ENCODE data around the gene ZMIZ1.

ZMIZ1 gene

DNA sequence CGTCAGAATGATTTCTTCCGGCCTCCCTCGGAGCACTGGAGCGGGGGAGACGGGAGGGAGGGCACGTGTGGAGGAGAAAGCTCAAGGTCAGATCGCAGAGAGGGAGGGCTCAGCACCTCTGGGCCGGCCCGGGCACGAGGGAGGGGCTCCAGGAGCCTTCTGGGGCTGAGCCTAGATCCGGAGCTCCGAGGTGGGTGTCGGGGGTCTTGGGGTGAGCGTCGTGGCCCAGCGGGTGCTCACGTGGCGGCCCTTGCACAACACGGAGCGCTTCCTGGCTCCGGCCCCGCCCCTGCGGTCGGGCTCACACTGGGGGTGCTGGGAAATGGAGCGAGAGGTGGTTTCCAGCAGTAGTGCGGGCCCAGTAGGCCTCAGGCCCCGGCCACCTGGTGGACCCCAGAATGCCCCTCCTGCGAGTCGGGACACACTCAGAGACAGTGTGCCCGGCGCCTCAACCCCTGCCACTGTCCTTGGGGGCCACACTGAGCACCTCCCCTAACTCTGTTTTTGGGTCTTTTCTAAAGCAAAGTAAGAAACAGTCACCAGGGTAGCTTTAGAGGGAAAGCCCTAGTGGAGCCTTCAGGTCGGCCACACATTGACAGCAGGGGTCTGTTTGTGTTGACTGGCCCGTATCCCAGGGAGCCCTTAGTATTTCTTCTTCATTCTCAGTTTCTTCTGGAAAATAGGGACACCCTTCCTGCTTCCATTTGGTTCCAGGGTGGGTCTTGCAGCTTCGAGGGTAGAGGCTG lies 279.3 kb downstream of the ZMIZ1 start:
- Mint-ChIP-seq H3K4me1 (peaks cover 36% of the 10 kb centered on the region), H3K9me3 (no peaks in the 10 kb centered on the region), H3K4me3 (peak overlapping the region; percentile 80), H3K36me3 (ENCODE audit: insufficient read depth) (peaks cover 24% of the 10 kb centered on the region), H3K27me3 (no peaks in the 10 kb centered on the region), H3K27ac (ENCODE audit: low read depth) (peak overlapping the region; percentile 91)
- ATAC-seq (replicated peaks; ENCODE audit: extremely low read depth, poor library complexity, severe bottlenecking): peak; percentile 73
- DNase-seq (ENCODE audit: low spot score in 2 of 2): peak; percentile 52 to 63

DNA sequence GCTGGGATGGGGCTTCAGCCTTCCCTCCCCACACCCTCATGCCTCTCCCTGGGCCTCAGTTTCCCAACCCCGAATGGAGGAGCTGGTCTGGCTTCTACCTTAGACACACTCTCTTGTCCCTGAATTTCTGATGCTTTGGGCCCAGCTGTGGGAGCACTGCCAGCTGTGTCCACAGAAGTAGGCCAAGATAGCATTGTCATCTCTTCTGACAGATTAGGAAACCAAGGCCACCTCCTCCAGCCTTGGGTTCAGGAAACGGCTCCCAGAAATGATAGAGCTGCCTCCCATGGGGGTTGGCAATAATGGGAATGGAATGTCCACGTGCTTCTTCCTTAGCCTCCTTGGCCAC lies 279.8 kb downstream of the ZMIZ1 start:
- DNase-seq (ENCODE audit: low spot score in 2 of 2) (no peak), ATAC-seq (replicated peaks; ENCODE audit: extremely low read depth, poor library complexity, severe bottlenecking) (no peak)
- H3K4me1 Mint-ChIP-seq: peaks cover 35% of the 10 kb centered on the region
- H3K36me3 Mint-ChIP-seq (ENCODE audit: insufficient read depth): peaks cover 30% of the 10 kb centered on the region
- H3K4me3 Mint-ChIP-seq: peak overlapping the region; percentile 80
- H3K27me3 Mint-ChIP-seq: no peaks in the 10 kb centered on the region
- H3K9me3 Mint-ChIP-seq: no peaks in the 10 kb centered on the region
- peak overlapping the region; percentile 91 for H3K27ac Mint-ChIP-seq (ENCODE audit: low read depth)

DNA sequence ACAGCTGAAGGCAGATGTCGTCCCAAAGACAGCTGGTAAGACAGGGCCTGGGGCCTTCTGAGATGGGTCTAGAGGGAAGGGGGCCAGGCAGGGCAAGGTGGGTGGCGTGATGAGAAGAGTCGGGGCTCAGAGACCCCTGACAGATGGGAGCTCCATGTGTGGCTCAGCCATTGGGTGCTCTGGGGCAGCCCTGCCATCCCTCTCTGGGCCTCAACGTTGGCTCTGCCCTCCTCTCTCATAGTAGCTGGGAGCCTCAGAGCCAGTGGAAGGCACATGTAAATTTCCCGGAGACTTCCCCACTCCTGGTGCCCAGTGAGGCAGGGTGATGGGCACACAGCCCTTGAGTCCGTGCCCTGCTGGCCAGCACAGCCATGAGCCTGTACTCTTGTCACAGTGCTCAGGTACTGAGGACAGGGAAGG lies 280.3 kb downstream of the ZMIZ1 start:
- Mint-ChIP-seq H3K27ac (ENCODE audit: low read depth) (peak overlapping the region; percentile 91), H3K36me3 (ENCODE audit: insufficient read depth) (peaks cover 34% of the 10 kb centered on the region), H3K27me3 (no peaks in the 10 kb centered on the region), H3K4me3 (peak overlapping the region; percentile 80), H3K4me1 (peaks cover 35% of the 10 kb centered on the region), H3K9me3 (no peaks in the 10 kb centered on the region)
- DNase-seq (ENCODE audit: low spot score in 2 of 2): no peak
- ATAC-seq (replicated peaks; ENCODE audit: extremely low read depth, poor library complexity, severe bottlenecking): no peak

DNA sequence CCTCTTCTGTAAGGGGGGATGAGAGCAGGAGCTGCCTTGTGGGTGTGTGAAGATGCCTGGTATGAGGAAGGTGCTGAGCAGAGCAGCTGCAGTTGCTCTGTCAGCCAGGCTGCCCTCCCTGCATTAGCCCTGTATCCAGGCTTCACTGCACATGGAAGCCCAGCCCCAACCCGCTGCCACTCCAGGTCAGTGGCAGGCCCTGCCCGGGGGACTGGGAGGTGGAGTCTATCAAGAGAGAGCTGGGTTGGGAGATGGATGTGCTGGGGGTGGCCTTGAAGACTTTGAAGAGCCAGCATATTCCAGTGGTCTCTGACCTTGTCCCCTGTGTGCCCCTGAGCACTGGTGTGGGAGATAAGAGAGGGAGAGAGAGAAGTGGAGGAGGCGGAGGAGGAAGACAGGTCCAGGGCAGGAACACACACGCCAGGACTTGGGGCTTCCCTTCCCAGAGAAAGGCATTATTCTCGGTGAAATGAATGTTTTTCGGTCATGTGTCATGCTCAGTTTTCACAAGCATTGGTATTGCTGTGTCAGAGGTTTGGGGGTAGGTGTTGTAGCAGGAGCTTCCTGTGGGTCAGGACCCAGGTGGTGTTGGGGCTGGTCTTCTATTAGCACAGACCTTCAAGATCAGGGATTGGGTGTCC lies 281.1 kb downstream of the ZMIZ1 start:
- no peak for DNase-seq (ENCODE audit: low spot score in 2 of 2)
- no peak for ATAC-seq (replicated peaks; ENCODE audit: extremely low read depth, poor library complexity, severe bottlenecking)
- H3K4me3 Mint-ChIP-seq: peak overlapping the region; percentile 80
- H3K36me3 Mint-ChIP-seq (ENCODE audit: insufficient read depth): peaks cover 41% of the 10 kb centered on the region
- H3K27ac Mint-ChIP-seq (ENCODE audit: low read depth): peak overlapping the region; percentile 91
- no peaks in the 10 kb centered on the region for H3K9me3 Mint-ChIP-seq
- H3K4me1 Mint-ChIP-seq: peaks cover 35% of the 10 kb centered on the region
- no peaks in the 10 kb centered on the region for H3K27me3 Mint-ChIP-seq

DNA sequence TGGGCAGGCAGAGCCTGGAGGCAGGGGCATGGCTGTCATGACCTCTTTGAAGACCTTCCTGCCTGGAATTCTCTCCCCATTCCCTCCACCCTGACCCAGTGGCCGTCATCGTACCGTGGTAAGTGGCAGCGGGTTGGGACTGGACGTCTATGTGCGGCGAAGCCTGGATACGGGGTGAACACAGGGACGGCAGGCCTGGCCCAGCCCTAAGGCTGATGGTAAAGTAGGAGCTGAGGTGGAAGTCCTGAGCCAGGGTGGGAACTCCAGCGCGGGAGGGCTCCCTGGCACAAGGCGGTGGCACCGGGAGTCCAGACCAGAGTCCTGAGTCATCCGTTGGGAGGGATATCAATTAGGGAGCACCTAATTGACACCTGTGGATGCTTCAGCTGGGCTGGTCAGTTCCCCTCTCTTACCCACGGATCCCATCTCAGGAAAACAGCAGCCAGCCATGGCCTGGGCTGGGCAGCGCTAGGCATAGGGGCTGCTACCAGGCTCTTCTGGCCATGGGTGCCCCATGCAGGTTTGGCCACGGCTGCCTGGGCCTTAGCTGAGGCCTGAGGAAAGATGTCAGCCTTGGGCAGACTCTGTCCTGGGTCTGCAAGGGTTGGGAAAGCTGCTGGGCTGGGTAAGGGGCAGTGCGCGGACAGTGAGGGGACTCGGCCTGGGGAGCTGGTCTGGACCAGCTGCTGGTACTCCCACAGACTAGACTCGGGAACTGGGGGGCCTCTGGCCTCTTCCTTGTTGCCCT lies 281.8 kb downstream of the ZMIZ1 start:
- ATAC-seq (replicated peaks; ENCODE audit: extremely low read depth, poor library complexity, severe bottlenecking) (no peak), DNase-seq (ENCODE audit: low spot score in 2 of 2) (no peak)
- Mint-ChIP-seq H3K27ac (ENCODE audit: low read depth) (no peak overlapping the region), H3K9me3 (no peaks in the 10 kb centered on the region), H3K27me3 (no peaks in the 10 kb centered on the region), H3K4me1 (peaks cover 41% of the 10 kb centered on the region), H3K36me3 (ENCODE audit: insufficient read depth) (peaks cover 43% of the 10 kb centered on the region), H3K4me3 (peak overlapping the region; percentile 80)

DNA sequence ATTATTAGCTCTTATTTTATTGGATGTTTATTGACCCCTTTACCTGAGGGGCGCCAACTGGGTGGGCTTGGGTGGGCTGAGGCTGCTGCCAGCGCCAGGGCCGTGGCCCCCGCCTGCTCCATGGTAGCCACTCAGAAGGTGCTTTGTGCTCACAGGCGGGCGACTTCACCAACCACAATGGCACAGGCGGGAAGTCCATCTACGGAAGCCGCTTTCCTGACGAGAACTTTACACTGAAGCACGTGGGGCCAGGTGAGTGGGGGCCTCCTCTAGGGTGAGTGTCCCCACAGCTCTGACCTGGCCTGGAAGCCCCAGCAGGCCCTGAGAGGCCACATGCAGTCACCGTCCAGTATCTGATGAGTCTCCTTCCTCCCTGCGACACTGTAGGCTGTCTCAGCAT lies 282.6 kb downstream of the ZMIZ1 start:
- Mint-ChIP-seq H3K4me1 (peaks cover 44% of the 10 kb centered on the region), H3K9me3 (no peaks in the 10 kb centered on the region), H3K36me3 (ENCODE audit: insufficient read depth) (peaks cover 43% of the 10 kb centered on the region), H3K27me3 (no peaks in the 10 kb centered on the region), H3K27ac (ENCODE audit: low read depth) (no peak overlapping the region), H3K4me3 (no peak overlapping the region)
- ATAC-seq (replicated peaks; ENCODE audit: extremely low read depth, poor library complexity, severe bottlenecking) (no peak), DNase-seq (ENCODE audit: low spot score in 2 of 2) (no peak)

DNA sequence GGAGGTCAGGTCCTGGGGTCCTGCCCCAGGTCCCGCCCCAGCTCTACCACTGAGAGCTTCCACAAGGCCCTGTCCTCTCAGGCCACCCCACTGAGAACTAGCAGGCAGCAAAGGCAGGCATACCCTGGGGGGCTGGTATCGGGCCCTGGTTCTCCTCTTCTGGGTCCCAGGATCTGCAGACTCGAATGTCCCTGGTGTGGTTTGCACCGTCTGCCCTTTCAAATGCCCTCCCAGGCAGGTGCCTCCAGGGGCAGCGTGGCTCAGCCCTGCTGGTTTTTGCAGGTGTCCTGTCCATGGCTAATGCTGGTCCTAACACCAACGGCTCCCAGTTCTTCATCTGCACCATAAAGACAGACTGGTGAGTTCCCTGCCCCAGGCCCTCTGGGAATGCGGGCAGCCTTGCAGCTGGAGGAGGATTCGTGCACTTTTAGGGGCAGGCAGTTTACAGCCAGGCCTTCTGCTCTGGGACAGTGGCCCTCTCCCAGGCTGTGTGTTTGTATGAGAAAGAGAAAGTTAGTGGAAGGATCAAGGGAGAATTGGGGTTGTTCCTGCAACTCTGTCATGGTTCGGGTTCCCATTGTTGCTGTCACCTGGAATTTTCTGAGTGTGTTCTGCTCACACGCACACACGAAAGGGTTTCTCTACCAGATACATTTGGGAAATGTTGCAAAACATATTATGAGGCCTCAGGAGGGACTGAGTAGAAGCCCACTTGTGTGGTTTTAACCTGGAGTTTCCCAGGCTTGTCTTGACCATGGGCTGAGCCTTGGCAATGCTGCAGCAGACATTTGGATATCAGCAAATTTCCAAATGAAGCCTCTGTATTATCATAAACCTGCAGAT lies 283.5 kb downstream of the ZMIZ1 start:
- Mint-ChIP-seq H3K27ac (ENCODE audit: low read depth) (no peak overlapping the region), H3K4me1 (peaks cover 44% of the 10 kb centered on the region), H3K36me3 (ENCODE audit: insufficient read depth) (peaks cover 43% of the 10 kb centered on the region), H3K27me3 (no peaks in the 10 kb centered on the region), H3K4me3 (no peak overlapping the region), H3K9me3 (no peaks in the 10 kb centered on the region)
- ATAC-seq (replicated peaks; ENCODE audit: extremely low read depth, poor library complexity, severe bottlenecking): no peak
- DNase-seq (ENCODE audit: low spot score in 2 of 2): no peak

DNA sequence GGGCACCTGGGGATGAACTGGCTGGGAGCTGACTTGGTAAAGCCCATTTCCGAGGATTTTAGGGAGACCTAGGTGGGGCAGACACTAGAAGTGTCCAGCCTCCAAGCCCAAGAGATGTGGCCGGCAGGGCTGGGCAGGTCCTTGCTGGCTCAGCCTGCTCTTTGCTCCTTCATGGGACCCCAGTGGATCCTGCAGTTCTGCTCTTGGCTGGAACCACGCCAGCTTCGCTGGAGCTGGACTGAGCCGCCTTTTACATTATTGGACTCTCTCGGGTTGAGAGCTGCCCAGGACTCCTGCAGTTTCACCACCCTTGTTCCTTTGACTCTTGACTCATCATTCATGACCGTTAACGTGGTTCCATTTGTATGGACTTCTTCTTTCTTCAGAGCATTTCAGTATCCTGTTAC lies 284.2 kb downstream of the ZMIZ1 start:
- no peak for DNase-seq (ENCODE audit: low spot score in 2 of 2)
- H3K4me3 Mint-ChIP-seq: no peak overlapping the region
- H3K36me3 Mint-ChIP-seq (ENCODE audit: insufficient read depth): peaks cover 43% of the 10 kb centered on the region
- H3K9me3 Mint-ChIP-seq: no peaks in the 10 kb centered on the region
- no peak overlapping the region for H3K27ac Mint-ChIP-seq (ENCODE audit: low read depth)
- no peak for ATAC-seq (replicated peaks; ENCODE audit: extremely low read depth, poor library complexity, severe bottlenecking)
- H3K27me3 Mint-ChIP-seq: no peaks in the 10 kb centered on the region
- H3K4me1 Mint-ChIP-seq: peaks cover 41% of the 10 kb centered on the region

DNA sequence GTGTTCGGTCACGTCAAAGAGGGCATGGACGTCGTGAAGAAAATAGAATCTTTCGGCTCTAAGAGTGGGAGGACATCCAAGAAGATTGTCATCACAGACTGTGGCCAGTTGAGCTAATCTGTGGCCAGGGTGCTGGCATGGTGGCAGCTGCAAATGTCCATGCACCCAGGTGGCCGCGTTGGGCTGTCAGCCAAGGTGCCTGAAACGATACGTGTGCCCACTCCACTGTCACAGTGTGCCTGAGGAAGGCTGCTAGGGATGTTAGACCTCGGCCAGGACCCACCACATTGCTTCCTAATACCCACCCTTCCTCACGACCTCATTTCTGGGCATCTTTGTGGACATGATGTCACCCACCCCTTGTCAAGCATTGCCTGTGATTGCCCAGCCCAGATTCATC lies 285.0 kb downstream of the ZMIZ1 start:
- ATAC-seq (replicated peaks; ENCODE audit: extremely low read depth, poor library complexity, severe bottlenecking): no peak
- H3K27ac Mint-ChIP-seq (ENCODE audit: low read depth): no peak overlapping the region

DNA sequence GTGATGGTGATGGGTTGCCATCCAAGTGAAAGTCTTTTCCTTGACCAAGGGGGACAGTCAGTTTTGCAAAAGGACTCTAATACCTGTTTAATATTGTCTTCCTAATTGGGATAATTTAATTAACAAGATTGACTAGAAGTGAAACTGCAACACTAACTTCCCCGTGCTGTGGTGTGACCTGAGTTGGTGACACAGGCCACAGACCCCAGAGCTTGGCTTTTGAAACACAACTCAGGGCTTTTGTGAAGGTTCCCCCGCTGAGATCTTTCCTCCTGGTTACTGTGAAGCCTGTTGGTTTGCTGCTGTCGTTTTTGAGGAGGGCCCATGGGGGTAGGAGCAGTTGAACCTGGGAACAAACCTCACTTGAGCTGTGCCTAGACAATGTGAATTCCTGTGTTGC lies 285.4 kb downstream of the ZMIZ1 start:
- peaks cover 30% of the 10 kb centered on the region for H3K4me1 Mint-ChIP-seq
- DNase-seq (ENCODE audit: low spot score in 2 of 2) (no peak), ATAC-seq (replicated peaks; ENCODE audit: extremely low read depth, poor library complexity, severe bottlenecking) (no peak)
- H3K4me3 Mint-ChIP-seq: peak overlapping the region; percentile 5
- no peak overlapping the region for H3K27ac Mint-ChIP-seq (ENCODE audit: low read depth)
- no peaks in the 10 kb centered on the region for H3K9me3 Mint-ChIP-seq
- peaks cover 43% of the 10 kb centered on the region for H3K36me3 Mint-ChIP-seq (ENCODE audit: insufficient read depth)
- H3K27me3 Mint-ChIP-seq: no peaks in the 10 kb centered on the region

More for the DNA sequence above, 285.0 kb downstream of the ZMIZ1 start:
- Mint-ChIP-seq H3K9me3 (no peaks in the 10 kb centered on the region), H3K4me1 (peaks cover 34% of the 10 kb centered on the region), H3K4me3 (peak overlapping the region; percentile 5), H3K36me3 (ENCODE audit: insufficient read depth) (peaks cover 43% of the 10 kb centered on the region), H3K27me3 (no peaks in the 10 kb centered on the region)
- DNase-seq (ENCODE audit: low spot score in 2 of 2): no peak

DNA sequence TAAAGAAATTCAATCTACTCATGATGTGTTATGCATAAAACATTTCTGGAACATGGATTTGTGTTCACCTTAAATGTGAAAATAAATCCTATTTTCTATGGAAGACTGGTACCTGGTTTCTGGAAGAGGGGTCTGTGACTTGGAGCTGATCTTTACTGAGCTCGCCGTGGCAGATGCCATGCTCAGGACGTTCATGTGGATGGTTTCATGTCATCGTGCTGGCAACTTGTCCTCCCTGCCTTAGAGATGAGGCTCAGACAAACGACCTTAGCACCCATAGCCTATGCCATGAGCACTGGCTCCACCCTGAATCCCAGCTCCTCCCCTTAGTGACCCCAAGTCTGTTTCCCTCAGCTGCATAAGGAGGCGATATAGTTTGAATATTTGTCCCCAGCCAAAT lies 285.8 kb downstream of the ZMIZ1 start:
- DNase-seq (ENCODE audit: low spot score in 2 of 2): no peak
- ATAC-seq (replicated peaks; ENCODE audit: extremely low read depth, poor library complexity, severe bottlenecking): no peak
- Mint-ChIP-seq H3K27ac (ENCODE audit: low read depth) (peak overlapping the region; percentile 83), H3K9me3 (no peaks in the 10 kb centered on the region), H3K4me1 (peaks cover 25% of the 10 kb centered on the region), H3K36me3 (ENCODE audit: insufficient read depth) (peaks cover 45% of the 10 kb centered on the region), H3K4me3 (no peak overlapping the region), H3K27me3 (no peaks in the 10 kb centered on the region)

DNA sequence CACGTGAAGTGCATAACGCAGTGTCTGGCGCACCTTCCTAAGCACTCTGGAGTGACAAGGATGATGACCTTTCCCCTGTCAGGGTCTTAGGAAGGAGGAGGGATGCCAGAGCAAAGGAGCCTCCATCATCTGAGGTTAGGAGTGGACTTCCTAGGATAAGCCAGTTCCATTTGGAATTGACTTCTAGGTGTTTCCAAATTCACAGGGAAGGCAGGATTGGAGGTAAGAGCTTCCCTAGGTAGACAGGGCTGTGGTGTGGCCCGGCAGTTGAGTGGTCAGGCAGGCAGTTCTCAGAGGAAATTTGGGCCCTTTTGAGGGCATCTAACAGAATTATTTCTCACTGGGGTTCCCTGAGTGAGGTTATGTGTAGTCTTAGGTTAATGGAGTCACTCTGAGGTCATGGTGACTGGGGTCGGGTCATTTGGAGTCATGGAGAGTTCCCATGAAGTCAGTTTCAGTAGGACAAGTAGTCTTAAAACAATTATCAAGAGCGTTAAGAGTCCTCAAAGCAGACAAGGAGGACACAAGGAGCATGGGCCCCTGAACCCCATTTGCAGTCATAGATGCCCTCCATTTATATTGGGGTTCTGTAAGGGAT lies 286.8 kb downstream of the ZMIZ1 start:
- H3K4me1 Mint-ChIP-seq: peaks cover 19% of the 10 kb centered on the region
- no peak for DNase-seq (ENCODE audit: low spot score in 2 of 2)
- H3K27me3 Mint-ChIP-seq: no peaks in the 10 kb centered on the region
- H3K27ac Mint-ChIP-seq (ENCODE audit: low read depth): peak overlapping the region; percentile 83
- H3K4me3 Mint-ChIP-seq: no peak overlapping the region
- H3K36me3 Mint-ChIP-seq (ENCODE audit: insufficient read depth): peaks cover 40% of the 10 kb centered on the region
- ATAC-seq (replicated peaks; ENCODE audit: extremely low read depth, poor library complexity, severe bottlenecking): no peak
- H3K9me3 Mint-ChIP-seq: no peaks in the 10 kb centered on the region
